CD14-positive monocyte (primary cell): ENCODE results near the gene NRXN3. TPM values are rescaled to one million over a fixed set of nuclear protein-coding genes. Genes with fewer than 3 reads are reported as not detected.

Experiments
- DNase-seq, 3 donors: peaks; one replicate each; pipeline ENCODE4 v3.0.0-alpha.2; 2011 to 2022
- H2AFZ ChIP-seq: 2 replicates; pipeline ENCODE4 v1.6.0; 2012; ENCODE audit warnings: mild to moderate bottlenecking, low read depth, low read length, inconsistent platforms; ENCODE audit not compliant: insufficient read depth, poor library complexity, severe bottlenecking
- H3K27ac ChIP-seq, 2 donors: 1 replicate in 1 of 2; 2 replicates in 1 of 2; pipeline ENCODE4 v1.5.1; 2012 to 2013; ENCODE audit warnings: low read length in 2 of 2, control low read depth in 1 of 2, inconsistent platforms in 1 of 2, low read depth in 1 of 2, mild to moderate bottlenecking in 1 of 2
- H3K27me3 ChIP-seq, 2 donors: one replicate each; pipeline versions ENCODE4 v1.6.0 to v1.6.1; 2011 to 2013; ENCODE audit warnings: low read length in 2 of 2; ENCODE audit not compliant: control insufficient read depth in 2 of 2, insufficient read depth in 2 of 2
- H3K36me3 ChIP-seq, 2 donors: replicated peaks in 1 of 2; 1 replicate in 1 of 2; 2 replicates in 1 of 2; pipeline versions ENCODE4 v1.5.1 to v1.6.1; 2012 to 2013; ENCODE audit warnings: low read length in 2 of 2, control low read depth in 1 of 2, inconsistent platforms in 1 of 2, mild to moderate bottlenecking in 1 of 2; ENCODE audit not compliant: insufficient read depth in 2 of 2, control insufficient read depth in 1 of 2
- H3K4me1 ChIP-seq, 2 donors: 1 replicate in 1 of 2; 2 replicates in 1 of 2; pipeline versions ENCODE4 v1.5.1 to v1.6.1; 2012 to 2013; ENCODE audit warnings: low read length in 2 of 2, control low read depth in 1 of 2, inconsistent platforms in 1 of 2, mild to moderate bottlenecking in 1 of 2, moderate library complexity in 1 of 2; ENCODE audit not compliant: insufficient read depth in 2 of 2, control insufficient read depth in 1 of 2
- H3K4me2 ChIP-seq: replicated peaks from 2 replicates; pipeline ENCODE3; 2012; ENCODE audit warnings: low read length, moderate library complexity, mild to moderate bottlenecking; ENCODE audit not compliant: poor library complexity, severe bottlenecking; ENCODE audit errors: extremely low read depth
- H3K4me3 ChIP-seq, 3 experiments: fragments of 200-600 bp in 1 of 3; sonication (generic) in 1 of 3; replicated peaks in 1 of 3; 1 replicate in 2 of 3; 2 replicates in 1 of 3; pipeline ENCODE4 v1.5.1; 2011 to 2013; ENCODE audit warnings: low read length in 3 of 3, mild to moderate bottlenecking in 3 of 3, control low read depth in 2 of 3, low read depth in 2 of 3, inconsistent platforms in 1 of 3, moderate library complexity in 1 of 3
- H3K79me2 ChIP-seq: 2 replicates; pipeline ENCODE4 v1.6.0; 2012; ENCODE audit warnings: mild to moderate bottlenecking, control low read depth, inconsistent platforms, low read length, moderate library complexity; ENCODE audit not compliant: insufficient read depth
- H3K9ac ChIP-seq: 2 replicates; pipeline ENCODE4 v1.6.0; 2017; ENCODE audit warnings: low read length, mild to moderate bottlenecking; ENCODE audit not compliant: insufficient read depth, poor library complexity, severe bottlenecking
- H3K9me3 ChIP-seq, 2 donors: replicated peaks in 1 of 2; 1 replicate in 1 of 2; 2 replicates in 1 of 2; pipeline versions ENCODE4 v1.5.1 to v1.6.1; 2012 to 2013; ENCODE audit warnings: low read length in 2 of 2, control low read depth in 1 of 2; ENCODE audit not compliant: control insufficient read depth in 1 of 2, insufficient read depth in 1 of 2
- H4K20me1 ChIP-seq: 2 replicates; pipeline ENCODE4 v1.6.0; 2012; ENCODE audit warnings: mild to moderate bottlenecking, low read length, control low read depth, moderate library complexity; ENCODE audit not compliant: insufficient read depth
- H3K27ac Mint-ChIP-seq, 7 donors: one replicate each; pipeline ENCODE4 v1.8.0; 2020; ENCODE audit warnings: mild to moderate bottlenecking in 7 of 7, mixed read lengths in 7 of 7, moderate library complexity in 6 of 7, inconsistent platforms in 2 of 7
- H3K27me3 Mint-ChIP-seq, 3 donors: one replicate each; pipeline ENCODE4 v1.8.0; 2021 to 2022; ENCODE audit warnings: low read depth in 3 of 3, mild to moderate bottlenecking in 3 of 3, mixed read lengths in 3 of 3, moderate library complexity in 3 of 3, inconsistent platforms in 1 of 3
- H3K36me3 Mint-ChIP-seq, 2 donors: one replicate each; pipeline ENCODE4 v1.8.0; 2020; ENCODE audit warnings: mixed read lengths in 2 of 2, inconsistent platforms in 1 of 2, mild to moderate bottlenecking in 1 of 2
- H3K4me1 Mint-ChIP-seq: one replicate; pipeline ENCODE4 v1.8.0; 2020; ENCODE audit warnings: mild to moderate bottlenecking, mixed read lengths
- H3K4me3 Mint-ChIP-seq, 2 donors: one replicate each; pipeline ENCODE4 v1.8.0; 2020; ENCODE audit warnings: mild to moderate bottlenecking in 2 of 2, mixed read lengths in 2 of 2, moderate library complexity in 1 of 2
- H3K9me3 Mint-ChIP-seq, 7 donors: one replicate each; pipeline ENCODE4 v1.8.0; 2020 to 2022; ENCODE audit warnings: mixed read lengths in 7 of 7, mild to moderate bottlenecking in 6 of 7, moderate library complexity in 6 of 7, inconsistent platforms in 2 of 7
- WGBS: methylation state at CpG from one replicate; pipeline ENCODE4 v1.1.5; 2013; ENCODE audit warnings: missing lambda C conversion rate; ENCODE audit not compliant: insufficient coverage; 5-methylcytosine and 5-hydroxymethylcytosine counted together
- intact Hi-C, 2 donors: fragments of 100-400 bp; cut with micrococcal nuclease; formaldehyde crosslinking; loops; one replicate each; pipeline versions ENCODE4 v1.15.0 to v1.15.1; 2023
- polyA plus RNA-seq, 3 donors: library from polyadenylated mRNA; depleted of rRNA in 1 of 3; unstranded in 2 of 3; stranded (reverse) in 1 of 3; fragments of 300-500 nt in 2 of 3; fragments of >200 nt in 1 of 3; fragmentation: Illumina TruSeq in 2 of 3; gene quantifications; 1 replicate in 2 of 3; 2 replicates in 1 of 3; pipeline ENCODE4 v1.2.3, GENCODE V29; 2012 to 2021
- TF ChIP-seq, protein P1 (sequence below): fragments of 200-600 bp; IDR thresholded peaks from one replicate; pipeline ENCODE4 v1.8.0; 2022; ENCODE audit warnings: antibody characterized with exemption, mild to moderate bottlenecking

Gene NRXN3
- polyA plus RNA-seq, 3 donors: not detected

DNA sequence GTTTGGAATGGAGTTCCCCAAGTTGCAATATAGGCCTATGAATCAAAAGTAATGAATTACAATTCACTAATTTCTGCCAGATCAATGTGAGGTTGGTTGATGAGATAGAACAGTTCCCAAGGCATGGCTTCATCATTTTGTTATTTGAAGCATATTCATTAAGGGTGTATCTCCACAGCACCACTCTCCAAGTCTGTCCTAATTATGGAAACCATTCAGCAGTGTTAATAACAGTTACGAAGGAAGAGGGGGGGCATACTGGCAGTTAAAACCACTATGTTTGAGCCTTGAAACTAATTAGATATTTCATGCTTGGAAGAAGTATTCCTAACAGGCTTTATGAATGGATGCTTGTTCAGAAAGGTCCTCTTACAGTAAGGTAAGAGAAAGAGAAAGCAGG, 1520.8 kb downstream of the NRXN3 start:
- H3K27ac Mint-ChIP-seq: no peak overlapping the region
- no peaks in the 10 kb centered on the region for H3K4me1 Mint-ChIP-seq
- intact Hi-C loops: no loop called here
- Histone ChIP-seq H3K4me2 (no peak overlapping the region), H3K79me2 (no peaks in the 10 kb centered on the region), H3K27ac (no peak overlapping the region), H3K9me3 (no peaks in the 10 kb centered on the region), H3K4me3 (no peak overlapping the region), H3K9ac (no peak overlapping the region), H2AFZ (no peak overlapping the region), H4K20me1 (no peaks in the 10 kb centered on the region), H3K36me3 (no peaks in the 10 kb centered on the region), H3K27me3 (no peaks in the 10 kb centered on the region), H3K4me1 (no peaks in the 10 kb centered on the region)
- DNase-seq: no peak
- no peak overlapping the region for H3K4me3 Mint-ChIP-seq
- WGBS: no CpG with 5 or more reads among the region's 1 CpG
- TF ChIP-seq, protein P1, sequence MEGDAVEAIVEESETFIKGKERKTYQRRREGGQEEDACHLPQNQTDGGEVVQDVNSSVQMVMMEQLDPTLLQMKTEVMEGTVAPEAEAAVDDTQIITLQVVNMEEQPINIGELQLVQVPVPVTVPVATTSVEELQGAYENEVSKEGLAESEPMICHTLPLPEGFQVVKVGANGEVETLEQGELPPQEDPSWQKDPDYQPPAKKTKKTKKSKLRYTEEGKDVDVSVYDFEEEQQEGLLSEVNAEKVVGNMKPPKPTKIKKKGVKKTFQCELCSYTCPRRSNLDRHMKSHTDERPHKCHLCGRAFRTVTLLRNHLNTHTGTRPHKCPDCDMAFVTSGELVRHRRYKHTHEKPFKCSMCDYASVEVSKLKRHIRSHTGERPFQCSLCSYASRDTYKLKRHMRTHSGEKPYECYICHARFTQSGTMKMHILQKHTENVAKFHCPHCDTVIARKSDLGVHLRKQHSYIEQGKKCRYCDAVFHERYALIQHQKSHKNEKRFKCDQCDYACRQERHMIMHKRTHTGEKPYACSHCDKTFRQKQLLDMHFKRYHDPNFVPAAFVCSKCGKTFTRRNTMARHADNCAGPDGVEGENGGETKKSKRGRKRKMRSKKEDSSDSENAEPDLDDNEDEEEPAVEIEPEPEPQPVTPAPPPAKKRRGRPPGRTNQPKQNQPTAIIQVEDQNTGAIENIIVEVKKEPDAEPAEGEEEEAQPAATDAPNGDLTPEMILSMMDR: no peak
- no peaks in the 10 kb centered on the region for H3K27me3 Mint-ChIP-seq
- H3K9me3 Mint-ChIP-seq: no peaks in the 10 kb centered on the region
- H3K36me3 Mint-ChIP-seq: no peaks in the 10 kb centered on the region

- no peaks in the 10 kb centered on the region for H4K20me1 ChIP-seq
- H3K4me1 ChIP-seq: no peaks in the 10 kb centered on the region
- H3K4me2 ChIP-seq: no peak overlapping the region
- no peaks in the 10 kb centered on the region for H3K79me2 ChIP-seq
- Mint-ChIP-seq H3K27ac (no peak overlapping the region), H3K27me3 (no peaks in the 10 kb centered on the region), H3K4me3 (no peak overlapping the region), H3K9me3 (peaks cover 0 to 3% (median 0%) of the 10 kb centered on the region in 7 donors), H3K36me3 (no peaks in the 10 kb centered on the region), H3K4me1 (no peaks in the 10 kb centered on the region)
- no peak overlapping the region for H3K27ac ChIP-seq
- WGBS: no CpG with 5 or more reads among the region's 1 CpG
- H3K9ac ChIP-seq: no peak overlapping the region
- H2AFZ ChIP-seq: no peak overlapping the region
- TF ChIP-seq, protein P1: no peak
- H3K27me3 ChIP-seq: no peaks in the 10 kb centered on the region
- DNase-seq: no peak
- H3K9me3 ChIP-seq: no peaks in the 10 kb centered on the region
- no peaks in the 10 kb centered on the region for H3K36me3 ChIP-seq
- no peak overlapping the region for H3K4me3 ChIP-seq
- intact Hi-C loops: no loop called here
Measured at GRCh38 chr14:79693935-79694334, 1523.8 kb downstream of the NRXN3 start.
